ENCODE data around the gene SUGCT.
A peak's percentile ranks its signal among the peaks of the same experiment; 100 is the strongest.
"Not testable (repeated sequence)": the region's sequence is repeated elsewhere in the genome, so short reads cannot be mapped to it uniquely, and the experiment has no call there.

Gene SUGCT

GRCh38 chr7:40598915-40599314 lies 464.1 kb downstream of the SUGCT start:
- Histone ChIP-seq H3K36me3 (replicated peaks; ENCODE audit: low read depth, low read length) (no peaks in the 10 kb centered on the region), H3K4me3 (ENCODE audit: low read length) (no peak overlapping the region), H4K20me1 (ENCODE audit: insufficient read depth, low read length) (no peaks in the 10 kb centered on the region), H3K79me2 (ENCODE audit: low read length) (no peaks in the 10 kb centered on the region), H3K4me2 (ENCODE audit: low read length) (no peak overlapping the region), H2AFZ (ENCODE audit: low read depth, low read length) (no peak overlapping the region), H3K27ac (ENCODE audit: low read length) (no peak overlapping the region), H3K9me3 (ENCODE audit: insufficient read depth, low read length) (no peaks in the 10 kb centered on the region), H3K27me3 (ENCODE audit: low read depth, low read length) (no peaks in the 10 kb centered on the region), H3K9ac (ENCODE audit: low read length) (no peak overlapping the region), H3K4me1 (ENCODE audit: low read length) (no peaks in the 10 kb centered on the region)
- TF ChIP-seq EZH2phosphoT487 (IDR thresholded peaks at IDR 0.05; ENCODE audit: low read depth) (no peak), CTCF (IDR thresholded peaks at IDR 0.05; ENCODE audit: low read depth, low read length) (no peak)

GRCh38 chr7:40599836-40600235 lies 465.0 kb downstream of the SUGCT start:
- no peak overlapping the region for H3K4me3 ChIP-seq (ENCODE audit: low read length)
- no peaks in the 10 kb centered on the region for H3K36me3 ChIP-seq (replicated peaks; ENCODE audit: low read depth, low read length)
- no peaks in the 10 kb centered on the region for H3K9me3 ChIP-seq (ENCODE audit: insufficient read depth, low read length)
- no peak overlapping the region for H2AFZ ChIP-seq (ENCODE audit: low read depth, low read length)
- TF ChIP-seq CTCF (IDR thresholded peaks at IDR 0.05; ENCODE audit: low read depth, low read length) (no peak), EZH2phosphoT487 (IDR thresholded peaks at IDR 0.05; ENCODE audit: low read depth) (no peak)
- H3K27me3 ChIP-seq (ENCODE audit: low read depth, low read length), result no peaks in the 10 kb centered on the region
- H4K20me1 ChIP-seq (ENCODE audit: insufficient read depth, low read length), result no peaks in the 10 kb centered on the region
- H3K27ac ChIP-seq (ENCODE audit: low read length), result no peak overlapping the region
- no peaks in the 10 kb centered on the region for H3K4me1 ChIP-seq (ENCODE audit: low read length)
- no peak overlapping the region for H3K9ac ChIP-seq (ENCODE audit: low read length)
- no peaks in the 10 kb centered on the region for H3K79me2 ChIP-seq (ENCODE audit: low read length)
- H3K4me2 ChIP-seq (ENCODE audit: low read length), result no peak overlapping the region

GRCh38 chr7:40602351-40602750 lies 467.5 kb downstream of the SUGCT start:
- H3K9me3 ChIP-seq (ENCODE audit: insufficient read depth, low read length); H3K27ac ChIP-seq (ENCODE audit: low read length); H2AFZ ChIP-seq (ENCODE audit: low read depth, low read length); H3K4me1 ChIP-seq (ENCODE audit: low read length); H3K9ac ChIP-seq (ENCODE audit: low read length); H3K4me3 ChIP-seq (ENCODE audit: low read length); H3K36me3 ChIP-seq (replicated peaks; ENCODE audit: low read depth, low read length); H3K79me2 ChIP-seq (ENCODE audit: low read length); H3K4me2 ChIP-seq (ENCODE audit: low read length); H3K27me3 ChIP-seq (ENCODE audit: low read depth, low read length); H4K20me1 ChIP-seq (ENCODE audit: insufficient read depth, low read length): not testable (repeated sequence)

GRCh38 chr7:40604601-40605438 lies 470.0 kb downstream of the SUGCT start:
- H3K4me1 ChIP-seq (ENCODE audit: low read length), result no peaks in the 10 kb centered on the region
- no peak overlapping the region for H3K4me3 ChIP-seq (ENCODE audit: low read length)
- peak overlapping the region; percentile 48 for H3K4me2 ChIP-seq (ENCODE audit: low read length)
- no peaks in the 10 kb centered on the region for H3K27me3 ChIP-seq (ENCODE audit: low read depth, low read length)
- no peaks in the 10 kb centered on the region for H3K79me2 ChIP-seq (ENCODE audit: low read length)
- TF ChIP-seq CTCF (IDR thresholded peaks at IDR 0.05; ENCODE audit: low read depth, low read length), result peak; percentile 79
- TF ChIP-seq EZH2phosphoT487 (IDR thresholded peaks at IDR 0.05; ENCODE audit: low read depth), result no peak
- H2AFZ ChIP-seq (ENCODE audit: low read depth, low read length), result peak overlapping the region; percentile 94
- H4K20me1 ChIP-seq (ENCODE audit: insufficient read depth, low read length), result no peaks in the 10 kb centered on the region
- no peaks in the 10 kb centered on the region for H3K9me3 ChIP-seq (ENCODE audit: insufficient read depth, low read length)
- H3K9ac ChIP-seq (ENCODE audit: low read length), result no peak overlapping the region
- no peaks in the 10 kb centered on the region for H3K36me3 ChIP-seq (replicated peaks; ENCODE audit: low read depth, low read length)
- H3K27ac ChIP-seq (ENCODE audit: low read length), result no peak overlapping the region
